ENCODE results near the gene TNRC6B. TPM values are rescaled to one million over a fixed set of nuclear protein-coding genes. Genes with fewer than 3 reads are reported as not detected.

TNRC6B gene
- total and polyA plus RNA-seq, 4 donors = 6.2 to 70.4 (median 26.5) TPM

GRCh38 chr22:40383905-40384304, 206.2 kb downstream of the TNRC6B start:
- H3K4me1 ChIP-seq (ENCODE audit: control insufficient read depth in 5 of 5, insufficient read depth in 5 of 5, low read length in 5 of 5) = peaks cover 0 to 9% (median 2%) of the 10 kb centered on the region in 5 donors
- no peak for TF ChIP-seq CTCF (IDR thresholded peaks at IDR 0.05; ENCODE audit: control extremely low read depth, extremely low read depth)
- no peak overlapping the region for H3K9ac ChIP-seq (ENCODE audit: insufficient read depth in 1 of 2, low read length in 2 of 2)
- H3K4me3 ChIP-seq = no peak overlapping the region
- H3K36me3 ChIP-seq (ENCODE audit: control insufficient read depth in 4 of 4, insufficient read depth in 4 of 4, low read length in 4 of 4) = peaks cover 0 to 2% (median 0%) of the 10 kb centered on the region in 4 donors
- no peaks in the 10 kb centered on the region for H3K27me3 ChIP-seq (ENCODE audit: control insufficient read depth in 3 of 3, insufficient read depth in 3 of 3, low read length in 2 of 3)
- H3K27ac ChIP-seq (ENCODE audit: low read depth in 1 of 2, low read length in 1 of 2) = no peak overlapping the region
- no peaks in the 10 kb centered on the region for H3K9me3 ChIP-seq (ENCODE audit: control insufficient read depth in 4 of 4, insufficient read depth in 3 of 4, low read length in 3 of 4)
- ATAC-seq (ENCODE audit: insufficient read depth, low FRiP score) (no peak), DNase-seq (no peak)
- WGBS, 2 donors = 72 to 83% methylated on average over 3 of the region's 3 CpGs

GRCh38 chr22:40385036-40385782, 207.5 kb downstream of the TNRC6B start:
- Histone ChIP-seq H3K9me3 (ENCODE audit: control insufficient read depth in 4 of 4, insufficient read depth in 3 of 4, low read length in 3 of 4) (no peaks in the 10 kb centered on the region), H3K4me3 (no peak overlapping the region), H3K9ac (ENCODE audit: insufficient read depth in 1 of 2, low read length in 2 of 2) (peak overlapping the region in 1 of 2 donors; percentile 13), H3K27me3 (ENCODE audit: control insufficient read depth in 3 of 3, insufficient read depth in 3 of 3, low read length in 2 of 3) (no peaks in the 10 kb centered on the region), H3K27ac (ENCODE audit: low read depth in 1 of 2, low read length in 1 of 2) (no peak overlapping the region), H3K36me3 (ENCODE audit: control insufficient read depth in 4 of 4, insufficient read depth in 4 of 4, low read length in 4 of 4) (peaks cover 0 to 2% (median 0%) of the 10 kb centered on the region in 4 donors), H3K4me1 (ENCODE audit: control insufficient read depth in 5 of 5, insufficient read depth in 5 of 5, low read length in 5 of 5) (peaks cover 0 to 9% (median 2%) of the 10 kb centered on the region in 5 donors)
- WGBS, 2 donors = 16 to 38% methylated on average over 10 of the region's 10 CpGs
- DNase-seq (peak in 1 of 3 donors; percentile 12), ATAC-seq (ENCODE audit: insufficient read depth, low FRiP score) (no peak)
- TF ChIP-seq CTCF (IDR thresholded peaks at IDR 0.05; ENCODE audit: control extremely low read depth, extremely low read depth) = no peak

Other genes starting within 250 kb of the TNRC6B start
- under 1 TPM; 0.31 to 0.57 TPM for gene TMA7B, start 217.5 kb upstream of the TNRC6B start, total RNA-seq
- gene TMA7B, start 217.5 kb upstream of the TNRC6B start, polyA plus RNA-seq = under 1 TPM; 0.35 to 0.41 TPM
- 1 to 10 TPM; 1.0 to 3.0 TPM for gene FAM83F, start 183.0 kb upstream of the TNRC6B start, total RNA-seq
- gene FAM83F, start 183.0 kb upstream of the TNRC6B start, polyA plus RNA-seq = under 1 TPM; 0.53 to 0.85 TPM
- gene ADSL, start 168.6 kb downstream of the TNRC6B start, total RNA-seq = 10 to 100 TPM; 41.2 to 44.7 TPM
- gene ADSL, start 168.6 kb downstream of the TNRC6B start, polyA plus RNA-seq = 10 to 100 TPM; 35.2 to 62.9 TPM
- gene SGSM3, start 192.7 kb downstream of the TNRC6B start, total RNA-seq = 10 to 100 TPM; 67.2 to 83.8 TPM
- gene SGSM3, start 192.7 kb downstream of the TNRC6B start, polyA plus RNA-seq = 10 to 100 TPM; 68.2 to 81.7 TPM

All from lung (tissue), 12 donors.